ENCODE data around the gene MYO3B.

MYO3B gene

DNA sequence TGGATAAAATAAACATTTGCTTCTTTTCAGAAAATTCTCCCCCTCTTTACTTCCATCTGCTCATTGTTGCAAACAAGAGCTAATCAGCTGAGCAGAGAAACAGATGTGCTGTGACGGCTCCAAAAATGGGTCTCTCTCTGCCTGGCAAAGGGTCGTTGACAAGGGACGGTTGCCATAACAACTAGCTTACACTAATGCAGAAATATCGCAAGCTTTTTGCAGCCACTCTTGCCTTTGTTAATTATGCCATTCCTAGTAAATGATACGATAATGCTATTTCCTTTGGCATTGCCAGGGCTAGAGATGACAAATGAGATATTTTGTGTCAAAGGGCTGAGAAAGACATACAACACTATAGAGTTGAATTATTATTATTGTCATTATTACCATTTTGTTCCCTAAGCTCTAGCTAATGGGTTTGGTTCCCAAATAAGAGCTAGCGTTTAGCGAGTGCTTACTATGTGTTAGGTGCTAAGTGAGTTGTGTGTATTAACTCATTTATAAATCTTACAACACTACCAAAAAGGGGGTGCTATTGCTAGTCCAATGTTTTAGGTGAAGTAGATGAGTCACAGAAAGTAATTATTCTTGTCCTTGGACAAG lies 46.8 kb downstream of the MYO3B start:
- TF ChIP-seq, protein P1, sequence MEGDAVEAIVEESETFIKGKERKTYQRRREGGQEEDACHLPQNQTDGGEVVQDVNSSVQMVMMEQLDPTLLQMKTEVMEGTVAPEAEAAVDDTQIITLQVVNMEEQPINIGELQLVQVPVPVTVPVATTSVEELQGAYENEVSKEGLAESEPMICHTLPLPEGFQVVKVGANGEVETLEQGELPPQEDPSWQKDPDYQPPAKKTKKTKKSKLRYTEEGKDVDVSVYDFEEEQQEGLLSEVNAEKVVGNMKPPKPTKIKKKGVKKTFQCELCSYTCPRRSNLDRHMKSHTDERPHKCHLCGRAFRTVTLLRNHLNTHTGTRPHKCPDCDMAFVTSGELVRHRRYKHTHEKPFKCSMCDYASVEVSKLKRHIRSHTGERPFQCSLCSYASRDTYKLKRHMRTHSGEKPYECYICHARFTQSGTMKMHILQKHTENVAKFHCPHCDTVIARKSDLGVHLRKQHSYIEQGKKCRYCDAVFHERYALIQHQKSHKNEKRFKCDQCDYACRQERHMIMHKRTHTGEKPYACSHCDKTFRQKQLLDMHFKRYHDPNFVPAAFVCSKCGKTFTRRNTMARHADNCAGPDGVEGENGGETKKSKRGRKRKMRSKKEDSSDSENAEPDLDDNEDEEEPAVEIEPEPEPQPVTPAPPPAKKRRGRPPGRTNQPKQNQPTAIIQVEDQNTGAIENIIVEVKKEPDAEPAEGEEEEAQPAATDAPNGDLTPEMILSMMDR (IDR thresholded peaks at IDR 0.05; ENCODE audit: insufficient read depth, missing control alignments), result no peak
- DNase-seq (ENCODE audit: insufficient read length, low spot score) (no peak), FAIRE-seq (no peak)

DNA sequence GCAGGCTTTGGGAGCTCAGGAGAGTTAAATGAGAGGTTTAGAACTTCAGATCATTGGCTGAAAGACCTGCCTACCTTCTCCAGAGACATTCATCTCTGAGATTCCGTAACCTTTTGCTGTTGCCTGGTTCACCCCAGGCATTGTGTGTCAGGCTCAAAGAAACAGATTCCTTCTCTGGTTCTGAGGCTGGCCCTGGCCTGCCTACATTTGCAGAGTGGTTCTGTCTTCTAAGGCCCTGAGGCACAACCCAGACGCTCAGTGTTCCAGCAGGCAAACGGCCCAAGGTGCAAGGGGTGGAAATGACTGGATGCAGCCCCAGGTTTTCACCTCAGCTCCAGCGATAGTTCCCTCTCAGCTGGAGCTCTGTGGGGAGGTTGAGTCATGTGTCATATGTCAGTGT lies 48.3 kb downstream of the MYO3B start:
- FAIRE-seq (no peak), DNase-seq (ENCODE audit: insufficient read length, low spot score) (no peak)
- TF ChIP-seq, protein P1 (IDR thresholded peaks at IDR 0.05; ENCODE audit: insufficient read depth, missing control alignments), result no peak

DNA sequence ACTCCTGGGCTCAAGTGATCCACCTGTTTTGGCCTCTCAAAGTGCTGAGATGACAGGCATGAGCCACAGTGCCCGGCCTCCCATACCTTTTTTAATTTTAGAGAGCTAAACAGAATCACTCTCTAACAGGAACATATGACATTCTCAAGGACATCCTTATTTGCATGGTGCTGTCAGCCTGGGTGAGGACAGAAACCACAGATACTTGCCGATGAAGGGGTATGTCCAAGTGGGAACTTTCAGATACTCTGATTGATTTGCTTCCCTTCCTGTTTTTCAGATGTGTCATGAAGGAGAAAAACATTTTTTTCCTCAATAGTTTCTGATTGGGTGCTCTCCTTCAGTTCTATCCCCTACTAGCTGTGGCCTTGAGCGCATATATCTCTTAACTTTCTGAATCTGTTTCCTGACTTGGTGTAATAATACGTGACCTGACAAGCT lies 49.6 kb downstream of the MYO3B start:
- DNase-seq (ENCODE audit: insufficient read length, low spot score) (no peak), FAIRE-seq (no peak)
- TF ChIP-seq, protein P1 (IDR thresholded peaks at IDR 0.05; ENCODE audit: insufficient read depth, missing control alignments), result no peak

DNA sequence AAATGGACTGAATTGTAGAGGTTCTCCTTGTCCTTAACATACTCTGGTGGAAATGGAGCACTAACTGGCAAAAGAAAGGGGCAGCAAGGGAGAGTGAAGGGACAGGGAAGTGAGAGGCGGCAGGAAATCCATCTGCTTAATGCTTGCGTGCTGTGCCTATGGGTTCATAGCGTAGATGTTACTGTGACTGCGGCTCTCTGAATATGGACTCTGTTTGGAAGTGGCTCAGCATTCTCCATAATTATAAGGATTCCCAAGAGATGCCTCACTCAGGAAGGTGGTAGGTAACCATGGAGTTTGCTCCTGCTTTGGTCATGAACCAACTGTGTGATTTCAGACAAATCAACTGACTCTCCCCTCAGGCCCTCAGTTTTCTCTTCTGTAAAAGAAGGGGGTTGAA lies 50.0 kb downstream of the MYO3B start:
- FAIRE-seq, result no peak
- DNase-seq (ENCODE audit: insufficient read length, low spot score), result no peak
- TF ChIP-seq, protein P1 (IDR thresholded peaks at IDR 0.05; ENCODE audit: insufficient read depth, missing control alignments), result no peak

DNA sequence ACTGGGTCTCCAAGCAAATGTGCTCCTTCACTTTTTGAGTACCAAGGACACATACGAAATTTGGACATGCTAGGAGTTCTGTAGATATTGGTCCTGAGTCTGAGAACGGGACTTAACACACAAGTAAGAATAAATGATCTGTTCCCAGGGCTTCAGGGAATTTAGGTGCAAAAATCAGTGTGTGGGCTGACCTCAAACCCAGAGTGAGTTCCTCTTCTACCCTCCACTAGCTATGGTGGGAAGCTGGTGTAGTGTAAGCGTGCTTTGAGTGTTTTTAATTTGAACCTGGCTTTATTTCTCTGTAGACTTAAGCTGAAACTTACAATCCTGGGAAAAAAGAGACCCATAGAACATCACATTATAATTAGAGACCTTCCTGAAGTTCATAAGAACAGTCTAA lies 50.5 kb downstream of the MYO3B start:
- no peak for DNase-seq (ENCODE audit: insufficient read length, low spot score)
- TF ChIP-seq, protein P1 (IDR thresholded peaks at IDR 0.05; ENCODE audit: insufficient read depth, missing control alignments), result no peak
- FAIRE-seq, result no peak

DNA sequence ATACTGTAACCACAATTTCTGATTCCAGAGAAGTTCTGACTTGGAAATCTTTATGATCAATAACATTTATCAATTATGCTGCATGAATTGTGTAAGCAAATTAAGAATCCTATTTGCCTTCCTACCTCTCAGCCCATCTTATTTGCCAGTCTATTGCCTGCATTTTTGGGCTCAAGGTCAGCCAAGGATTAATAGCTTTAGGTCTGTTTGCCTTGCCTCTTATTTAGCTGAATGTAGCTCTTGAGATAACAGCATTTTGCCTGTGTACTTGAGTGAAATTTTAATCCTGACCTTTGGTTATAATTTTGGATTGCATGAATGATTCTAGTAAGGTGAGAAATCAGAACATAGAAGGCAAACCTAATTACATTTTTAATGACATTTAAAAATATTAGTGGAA lies 51.2 kb downstream of the MYO3B start:
- TF ChIP-seq, protein P1 (IDR thresholded peaks at IDR 0.05; ENCODE audit: insufficient read depth, missing control alignments), result no peak
- DNase-seq (ENCODE audit: insufficient read length, low spot score) (no peak), FAIRE-seq (peak; percentile 35)

DNA sequence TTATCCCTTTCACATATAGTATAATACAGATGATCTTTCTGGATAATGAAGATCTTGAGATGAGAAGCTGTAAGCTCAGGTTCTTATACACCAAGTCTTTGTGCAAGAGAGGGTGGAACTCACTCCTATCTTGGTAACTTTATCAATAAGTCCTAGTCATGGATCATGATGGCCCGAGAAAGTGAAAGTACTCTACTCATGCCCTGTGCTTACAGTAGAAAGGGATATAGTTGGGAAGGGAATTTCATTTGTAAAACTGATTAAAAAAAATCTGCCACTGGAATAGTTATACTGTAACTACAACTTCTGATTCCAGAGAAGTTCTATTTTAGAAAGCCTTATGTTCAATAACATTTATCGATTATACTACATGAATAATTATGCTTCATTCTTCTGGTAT lies 51.8 kb downstream of the MYO3B start:
- TF ChIP-seq, protein P1 (IDR thresholded peaks at IDR 0.05; ENCODE audit: insufficient read depth, missing control alignments), result no peak
- no peak for FAIRE-seq

More for the DNA sequence above, 51.8 kb downstream of the MYO3B start:
- DNase-seq (ENCODE audit: insufficient read length, low spot score), result no peak
